K562 (cell line): ENCODE measurements around the gene TRMT112. TPM values are rescaled to one million over a fixed set of nuclear protein-coding genes. Genes with fewer than 3 reads are reported as not detected.

Source experiments
- ADNP ChIP-seq: fragments of 200-800 bp; sonication (Bioruptor generic); IDR thresholded peaks from 2 replicates; pipeline ENCODE4 v1.6.1; 2016; ENCODE audit warnings: missing genetic modification characterization, missing compliant biosample characterization
- ARNT ChIP-seq, 2 experiments: fragments of 450-650 bp; IDR thresholded peaks; 2 replicates each; pipeline ENCODE4 v1.6.1; 2016; ENCODE audit warnings: mild to moderate bottlenecking in 1 of 2
- C11orf30 ChIP-seq: fragments of 450-650 bp; IDR thresholded peaks from 2 replicates; pipeline ENCODE4 v1.6.1; 2016; ENCODE audit warnings: low read depth, mild to moderate bottlenecking
- CBFA2T2 ChIP-seq: fragments of 450-650 bp; conservative IDR thresholded peaks from 2 replicates; pipeline ENCODE4 v1.6.1; 2017; ENCODE audit warnings: mild to moderate bottlenecking
- CC2D1A ChIP-seq: fragments of 450-650 bp; IDR thresholded peaks from 2 replicates; pipeline ENCODE4 v1.6.1; 2017; ENCODE audit warnings: mild to moderate bottlenecking
- NFRKB ChIP-seq: fragments of 450-650 bp; IDR thresholded peaks from 2 replicates; pipeline ENCODE4 v1.6.1; 2016; ENCODE audit warnings: low read depth
- PHF21A ChIP-seq: fragments of 450-650 bp; IDR thresholded peaks from 2 replicates; pipeline ENCODE4 v1.6.1; 2017; ENCODE audit warnings: low read depth, borderline replicate concordance
- RREB1 ChIP-seq: fragments of 250-450 bp; sonication (Bioruptor Pico); IDR thresholded peaks from 2 replicates; pipeline ENCODE4 v1.4.0; 2020
- SMARCB1 ChIP-seq: IDR thresholded peaks from 2 replicates; pipeline ENCODE4 v1.6.1; 2011; ENCODE audit warnings: improper control_type of control experiment, low read depth; ENCODE audit not compliant: insufficient read length
- TAL1 ChIP-seq: fragments of 450-650 bp; IDR thresholded peaks from 2 replicates; pipeline ENCODE4 v1.6.1; 2016; ENCODE audit warnings: mild to moderate bottlenecking
- ZEB2 ChIP-seq: fragments of 450-650 bp; IDR thresholded peaks from 2 replicates; pipeline ENCODE4 v1.6.1; 2016
- ZNF212 ChIP-seq: fragments of 450-650 bp; formaldehyde crosslinking; IDR thresholded peaks from 2 replicates; pipeline ENCODE4 v1.4.0; 2020; ENCODE audit warnings: mild to moderate bottlenecking
- ZNF324 ChIP-seq: fragments of 250-450 bp; sonication (Bioruptor Pico); IDR thresholded peaks from 2 replicates; pipeline ENCODE4 v1.4.0; 2020; ENCODE audit warnings: mild to moderate bottlenecking
- ZNF75A ChIP-seq: fragments of 450-650 bp; formaldehyde crosslinking; IDR thresholded peaks from 2 replicates; pipeline ENCODE4 v1.4.0; 2020; ENCODE audit warnings: mild to moderate bottlenecking
- ZNF766 ChIP-seq: fragments of 200-800 bp; sonication (Bioruptor generic); conservative IDR thresholded peaks from 2 replicates; pipeline ENCODE4 v1.6.1; 2016; ENCODE audit warnings: missing genetic modification characterization, missing compliant biosample characterization
- polyA plus RNA-seq, 8 experiments: library from polyadenylated mRNA; depleted of rRNA in 4 of 8; stranded (reverse) in 5 of 8; unstranded in 3 of 8; fragments of >200 nt; fragmentation: Nextera tagmentation in 2 of 8; fragmentation: Illumina TruSeq in 1 of 8; extraction: Ambion mirVana in 2 of 8; extraction: Trizol in 1 of 8; gene quantifications; 2 replicates each; pipeline versions ENCODE4 v1.2.1 to v1.2.3, GENCODE V29; 2011 to 2014; ENCODE audit warnings: inconsistent platforms in 1 of 8, missing spikeins in 1 of 8
- total RNA-seq, 7 experiments: library from RNA; depleted of rRNA in 6 of 7; stranded (reverse); fragments of >200 nt in 6 of 7; fragmentation: Illumina TruSeq in 2 of 7; extraction: Trizol in 2 of 7; gene quantifications; 2 replicates each; pipeline versions ENCODE4 v1.2.1 to v1.2.3, GENCODE V29; 2011 to 2021; ENCODE audit warnings: low replicate concordance in 1 of 7
- TF ChIP-seq, protein P1 (sequence below): fragments of 450-650 bp; IDR thresholded peaks from 2 replicates; pipeline ENCODE4 v1.6.1; 2016; ENCODE audit warnings: low read depth

Gene TRMT112
- total and polyA plus RNA-seq, 9 of the 15 experiments (the other 6 are each of a cell fraction or from before 2014, with no cell fraction given), result 162 to 444 (median 300) TPM

DNA sequence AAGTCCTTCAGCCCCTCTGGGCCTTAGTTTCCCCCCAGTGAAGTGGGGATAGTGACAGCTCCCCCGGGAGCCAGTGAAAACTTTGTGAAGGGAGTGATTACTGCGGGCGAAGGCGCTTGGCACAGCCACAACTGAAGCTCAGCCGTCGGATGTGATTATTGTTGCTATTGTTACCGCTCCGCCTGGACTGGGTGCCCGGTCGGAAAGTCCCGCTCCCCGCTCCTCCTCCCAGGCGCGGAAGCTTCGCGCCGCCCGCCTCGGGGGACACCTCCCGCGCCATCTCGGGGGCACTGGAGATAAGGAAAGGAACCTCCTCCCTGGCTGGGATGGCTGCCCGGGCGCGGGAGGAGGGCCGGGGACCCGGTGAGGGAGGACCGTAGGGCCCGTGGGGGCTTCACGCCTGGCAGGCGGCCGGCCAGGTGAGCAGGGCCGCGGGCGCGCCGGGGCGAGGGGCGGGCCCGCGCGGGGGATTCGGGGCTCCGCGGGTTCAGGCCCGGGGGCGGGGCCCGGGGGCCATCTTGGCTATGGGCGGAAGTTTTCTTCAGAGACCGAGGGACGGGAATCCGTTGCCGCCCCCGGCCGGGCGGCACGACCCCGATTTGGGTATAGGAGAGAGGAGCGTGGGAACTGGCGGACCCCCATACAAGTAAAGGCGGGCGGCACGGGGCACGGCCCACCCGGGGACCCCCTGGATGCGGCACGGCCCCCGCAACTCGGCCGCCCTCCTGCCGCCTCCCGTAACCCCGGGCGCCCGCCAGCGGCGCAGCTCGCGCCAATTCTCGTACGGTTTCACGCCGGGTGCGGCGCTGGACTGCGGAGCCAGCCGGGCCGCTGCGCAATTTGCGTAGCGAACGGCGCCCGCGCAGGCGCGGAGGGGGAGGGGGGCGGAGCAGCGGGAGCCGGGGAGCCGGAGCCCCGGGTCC is 32.1 kb downstream of the TRMT112 start, which contains the start of gene GPR137 (continued):
- TF ChIP-seq, protein P1, sequence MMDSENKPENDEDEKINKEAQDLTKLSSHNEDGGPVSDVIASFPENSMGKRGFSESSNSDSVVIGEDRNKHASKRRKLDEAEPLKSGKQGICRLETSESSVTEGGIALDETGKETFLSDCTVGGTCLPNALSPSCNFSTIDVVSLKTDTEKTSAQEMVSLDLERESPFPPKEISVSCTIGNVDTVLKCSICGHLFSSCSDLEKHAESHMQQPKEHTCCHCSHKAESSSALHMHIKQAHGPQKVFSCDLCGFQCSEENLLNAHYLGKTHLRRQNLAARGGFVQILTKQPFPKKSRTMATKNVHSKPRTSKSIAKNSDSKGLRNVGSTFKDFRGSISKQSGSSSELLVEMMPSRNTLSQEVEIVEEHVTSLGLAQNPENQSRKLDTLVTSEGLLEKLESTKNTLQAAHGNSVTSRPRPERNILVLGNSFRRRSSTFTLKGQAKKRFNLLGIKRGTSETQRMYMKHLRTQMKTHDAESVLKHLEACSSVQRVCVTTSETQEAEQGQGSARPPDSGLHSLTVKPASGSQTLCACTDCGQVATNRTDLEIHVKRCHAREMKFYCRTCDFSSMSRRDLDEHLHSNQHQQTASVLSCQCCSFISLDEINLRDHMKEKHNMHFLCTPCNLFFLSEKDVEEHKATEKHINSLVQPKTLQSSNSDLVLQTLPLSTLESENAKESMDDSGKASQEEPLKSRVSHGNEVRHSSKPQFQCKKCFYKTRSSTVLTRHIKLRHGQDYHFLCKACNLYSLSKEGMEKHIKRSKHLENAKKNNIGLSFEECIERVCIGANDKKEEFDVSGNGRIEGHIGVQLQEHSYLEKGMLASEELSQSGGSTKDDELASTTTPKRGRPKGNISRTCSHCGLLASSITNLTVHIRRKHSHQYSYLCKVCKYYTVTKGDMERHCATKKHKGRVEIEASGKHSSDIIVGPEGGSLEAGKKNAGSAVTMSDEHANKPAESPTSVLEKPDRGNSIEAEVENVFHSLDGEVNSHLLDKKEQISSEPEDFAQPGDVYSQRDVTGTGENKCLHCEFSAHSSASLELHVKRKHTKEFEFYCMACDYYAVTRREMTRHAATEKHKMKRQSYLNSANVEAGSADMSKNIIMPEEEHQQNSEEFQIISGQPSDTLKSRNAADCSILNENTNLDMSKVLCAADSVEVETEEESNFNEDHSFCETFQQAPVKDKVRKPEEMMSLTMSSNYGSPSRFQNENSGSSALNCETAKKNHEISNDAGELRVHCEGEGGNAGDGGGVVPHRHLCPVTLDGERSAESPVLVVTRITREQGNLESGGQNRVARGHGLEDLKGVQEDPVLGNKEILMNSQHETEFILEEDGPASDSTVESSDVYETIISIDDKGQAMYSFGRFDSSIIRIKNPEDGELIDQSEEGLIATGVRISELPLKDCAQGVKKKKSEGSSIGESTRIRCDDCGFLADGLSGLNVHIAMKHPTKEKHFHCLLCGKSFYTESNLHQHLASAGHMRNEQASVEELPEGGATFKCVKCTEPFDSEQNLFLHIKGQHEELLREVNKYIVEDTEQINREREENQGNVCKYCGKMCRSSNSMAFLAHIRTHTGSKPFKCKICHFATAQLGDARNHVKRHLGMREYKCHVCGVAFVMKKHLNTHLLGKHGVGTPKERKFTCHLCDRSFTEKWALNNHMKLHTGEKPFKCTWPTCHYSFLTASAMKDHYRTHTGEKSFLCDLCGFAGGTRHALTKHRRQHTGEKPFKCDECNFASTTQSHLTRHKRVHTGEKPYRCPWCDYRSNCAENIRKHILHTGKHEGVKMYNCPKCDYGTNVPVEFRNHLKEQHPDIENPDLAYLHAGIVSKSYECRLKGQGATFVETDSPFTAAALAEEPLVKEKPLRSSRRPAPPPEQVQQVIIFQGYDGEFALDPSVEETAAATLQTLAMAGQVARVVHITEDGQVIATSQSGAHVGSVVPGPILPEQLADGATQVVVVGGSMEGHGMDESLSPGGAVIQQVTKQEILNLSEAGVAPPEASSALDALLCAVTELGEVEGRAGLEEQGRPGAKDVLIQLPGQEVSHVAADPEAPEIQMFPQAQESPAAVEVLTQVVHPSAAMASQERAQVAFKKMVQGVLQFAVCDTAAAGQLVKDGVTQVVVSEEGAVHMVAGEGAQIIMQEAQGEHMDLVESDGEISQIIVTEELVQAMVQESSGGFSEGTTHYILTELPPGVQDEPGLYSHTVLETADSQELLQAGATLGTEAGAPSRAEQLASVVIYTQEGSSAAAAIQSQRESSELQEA, result no peak
- TF ChIP-seq ZNF766 (peak; percentile 71), ZNF212 (0 out of 2 replicates have a peak, but pooled peaks have one; percentile 80), CBFA2T2 (no peak), SMARCB1 (no peak), NFRKB (peak; percentile 57; the same call in 1 of the 2 replicates), RREB1 (no peak), TAL1 (no peak), C11orf30 (no peak), ADNP (tag) (no peak), ZNF324 (CRISPR knock-in tag) (peak; percentile 27; the same call in 1 of the 2 replicates), ARNT (IDR thresholded peaks at IDR 0.05) (no peak), ZEB2 (no peak), ZNF75A (CRISPR knock-in tag) (no peak), PHF21A (no peak), CC2D1A (no peak)
